AG09309 (cell line): ENCODE measurements around the gene BMP8A.

Source experiments
- DNase-seq: peaks from one replicate; pipeline ENCODE4 v3.0.0-alpha.2; 2010; ENCODE audit warnings: low read depth
- H3K4me3 ChIP-seq: 2 replicates; pipeline ENCODE4 v1.5.1; 2011; ENCODE audit warnings: mild to moderate bottlenecking, low read depth, low read length, moderate library complexity; ENCODE audit not compliant: control insufficient read depth
- TF ChIP-seq, protein P1 (sequence below): IDR thresholded peaks from 2 replicates; pipeline ENCODE4 v1.5.1; 2011; ENCODE audit warnings: mild to moderate bottlenecking, low read depth, low read length, inconsistent platforms; ENCODE audit not compliant: insufficient read depth, control insufficient read depth; ENCODE audit errors: missing control alignments

Gene BMP8A

DNA sequence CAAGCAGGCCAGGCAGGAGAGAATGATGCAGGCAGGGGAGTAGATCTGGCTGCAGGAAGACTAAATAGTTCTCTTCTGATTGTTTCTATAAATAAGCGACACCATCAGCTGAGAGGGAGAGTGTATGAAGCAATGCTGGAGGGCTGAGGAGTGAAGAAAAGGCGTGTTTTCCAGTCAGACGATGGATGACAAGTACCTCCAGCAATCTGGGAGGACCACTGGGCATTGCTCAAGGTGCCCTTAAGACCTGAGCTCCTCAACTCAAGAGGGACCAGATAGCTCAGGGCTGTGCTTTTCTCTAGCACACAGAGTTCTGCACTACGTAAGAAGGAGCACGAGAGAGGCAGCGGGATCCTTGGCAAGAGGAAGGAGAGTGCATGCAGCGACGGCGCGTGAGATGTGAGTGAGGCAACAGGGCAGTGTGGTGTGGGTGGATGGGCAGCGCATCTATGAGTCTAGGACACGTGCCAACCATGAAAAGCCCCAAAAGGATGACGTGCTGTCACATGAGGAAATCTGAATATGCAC is 49.1 kb downstream of the BMP8A start:
- DNase-seq = peak; percentile 78
- H3K4me3 ChIP-seq = no peak overlapping the region
- TF ChIP-seq, protein P1, sequence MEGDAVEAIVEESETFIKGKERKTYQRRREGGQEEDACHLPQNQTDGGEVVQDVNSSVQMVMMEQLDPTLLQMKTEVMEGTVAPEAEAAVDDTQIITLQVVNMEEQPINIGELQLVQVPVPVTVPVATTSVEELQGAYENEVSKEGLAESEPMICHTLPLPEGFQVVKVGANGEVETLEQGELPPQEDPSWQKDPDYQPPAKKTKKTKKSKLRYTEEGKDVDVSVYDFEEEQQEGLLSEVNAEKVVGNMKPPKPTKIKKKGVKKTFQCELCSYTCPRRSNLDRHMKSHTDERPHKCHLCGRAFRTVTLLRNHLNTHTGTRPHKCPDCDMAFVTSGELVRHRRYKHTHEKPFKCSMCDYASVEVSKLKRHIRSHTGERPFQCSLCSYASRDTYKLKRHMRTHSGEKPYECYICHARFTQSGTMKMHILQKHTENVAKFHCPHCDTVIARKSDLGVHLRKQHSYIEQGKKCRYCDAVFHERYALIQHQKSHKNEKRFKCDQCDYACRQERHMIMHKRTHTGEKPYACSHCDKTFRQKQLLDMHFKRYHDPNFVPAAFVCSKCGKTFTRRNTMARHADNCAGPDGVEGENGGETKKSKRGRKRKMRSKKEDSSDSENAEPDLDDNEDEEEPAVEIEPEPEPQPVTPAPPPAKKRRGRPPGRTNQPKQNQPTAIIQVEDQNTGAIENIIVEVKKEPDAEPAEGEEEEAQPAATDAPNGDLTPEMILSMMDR = no peak

DNA sequence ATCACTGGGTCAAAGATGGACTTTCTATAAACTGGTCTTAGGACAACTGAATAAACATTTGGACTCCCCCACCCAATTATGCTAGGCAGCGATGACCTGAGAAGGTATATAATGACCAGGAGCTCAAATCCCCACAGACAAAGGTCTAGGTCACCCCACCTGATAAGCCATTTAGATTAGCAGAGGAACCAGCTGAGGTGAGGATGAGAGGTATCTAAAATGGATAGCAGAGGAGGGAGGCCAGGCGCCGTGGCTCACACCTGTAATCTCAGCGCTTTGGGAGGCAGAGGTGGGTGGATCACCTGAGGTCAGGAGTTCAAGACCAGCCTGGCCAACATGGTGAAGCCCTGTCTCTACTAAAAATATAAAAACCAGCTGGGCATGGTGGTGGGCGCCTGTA is 51.5 kb downstream of the BMP8A start:
- no peak for DNase-seq
- TF ChIP-seq, protein P1 = no peak
- no peak overlapping the region for H3K4me3 ChIP-seq

DNA sequence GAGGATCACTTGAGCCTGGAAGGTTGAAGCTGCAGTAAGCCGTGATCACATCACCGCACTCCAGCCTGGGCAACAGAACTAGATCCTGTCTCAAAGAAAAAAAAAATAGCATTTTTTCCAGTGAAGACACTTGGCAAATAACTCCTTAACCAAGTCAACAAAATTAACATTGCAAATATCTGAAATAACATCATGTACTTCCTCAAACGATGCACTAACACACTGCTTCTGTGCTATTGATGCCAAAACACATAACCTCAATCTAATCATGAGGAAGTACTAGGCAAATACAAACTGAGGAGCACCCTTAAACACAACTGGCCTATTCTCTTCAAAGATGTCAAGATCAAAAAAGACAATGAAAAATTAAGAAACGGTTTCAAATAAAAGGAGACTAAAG is 52.9 kb downstream of the BMP8A start:
- TF ChIP-seq, protein P1 = no peak

DNA sequence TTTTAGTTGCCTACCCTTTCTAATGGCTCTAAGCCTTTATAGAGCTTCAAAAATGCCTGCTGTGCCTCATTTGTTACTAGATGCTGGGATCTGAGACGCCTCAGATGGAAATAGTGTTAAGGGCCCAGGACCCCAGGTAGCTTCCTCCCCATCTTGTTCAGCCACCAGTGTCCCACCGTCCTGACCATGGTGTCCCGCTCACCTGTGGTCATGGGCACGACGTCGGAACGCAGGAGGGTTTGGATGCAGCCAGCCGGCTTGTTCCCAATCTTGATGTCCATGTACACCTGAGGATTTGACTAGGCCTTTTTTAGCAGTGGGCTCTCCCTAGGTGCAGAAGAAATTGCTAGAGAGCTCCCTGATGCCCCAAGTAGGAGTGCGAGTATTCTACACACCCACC is 54.1 kb downstream of the BMP8A start:
- TF ChIP-seq, protein P1 = no peak
- DNase-seq = no peak
- H3K4me3 ChIP-seq = no peak overlapping the region

More for the DNA sequence above, 52.9 kb downstream of the BMP8A start:
- no peak overlapping the region for H3K4me3 ChIP-seq
- no peak for DNase-seq

DNA sequence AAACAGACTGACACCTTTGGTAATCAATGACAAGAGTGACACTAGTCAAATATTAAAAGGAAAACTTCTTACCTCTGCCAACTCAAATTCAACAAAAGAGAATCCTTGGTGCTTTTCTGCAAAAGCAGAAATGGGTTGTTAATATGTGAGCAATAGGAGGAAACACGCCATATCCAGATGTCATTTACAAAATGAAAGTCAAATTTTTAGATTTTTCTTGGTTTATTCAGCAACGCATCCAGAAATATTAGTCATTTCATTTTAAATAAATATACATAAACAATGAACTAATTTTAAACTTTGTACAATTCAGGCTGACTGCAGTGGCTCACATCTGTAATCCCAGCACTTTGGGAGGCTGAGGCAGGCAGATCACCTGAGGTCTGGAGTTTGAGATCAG is 62.8 kb downstream of the BMP8A start:
- TF ChIP-seq, protein P1 = no peak
- no peak for DNase-seq
- no peak overlapping the region for H3K4me3 ChIP-seq

DNA sequence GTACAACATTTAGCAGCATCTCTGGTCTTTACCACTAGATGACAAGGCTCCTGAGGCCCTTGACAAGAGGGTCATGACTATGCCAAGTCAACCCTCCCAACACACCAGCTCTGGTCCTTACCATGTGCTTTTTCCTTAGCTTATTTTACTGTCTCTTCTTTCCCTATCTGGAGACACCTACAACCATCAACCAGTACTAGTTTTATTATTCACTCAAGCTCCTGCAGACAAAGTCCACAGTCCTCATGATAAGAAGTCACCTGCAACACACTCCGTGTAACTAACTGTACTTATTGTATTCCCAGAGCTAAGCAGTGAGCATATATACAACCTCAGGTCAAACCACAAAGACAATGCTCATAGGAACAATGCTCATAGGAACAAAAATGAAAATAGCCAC is 69.8 kb downstream of the BMP8A start:
- TF ChIP-seq, protein P1 = no peak
- H3K4me3 ChIP-seq = no peak overlapping the region
- DNase-seq = no peak

DNA sequence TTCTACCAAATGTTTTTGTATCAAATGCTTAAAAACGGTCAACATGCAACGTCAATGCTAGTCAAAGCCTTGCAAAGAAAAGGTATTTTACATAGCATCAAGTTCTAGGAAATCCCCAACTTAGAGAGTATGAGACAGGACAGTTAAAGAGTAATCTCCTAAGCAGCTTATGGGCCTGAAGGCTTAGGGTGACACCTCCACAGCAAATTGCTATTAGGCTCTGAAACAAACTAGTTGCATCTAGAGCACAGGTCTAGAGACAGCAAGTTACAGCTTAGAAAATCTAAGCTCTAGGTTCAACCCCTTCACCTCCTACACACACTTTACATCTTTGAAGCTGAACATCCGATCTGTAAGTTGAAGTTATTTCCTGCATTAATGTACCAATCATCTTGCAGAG is 71.5 kb downstream of the BMP8A start:
- no peak for DNase-seq
- no peak overlapping the region for H3K4me3 ChIP-seq
- TF ChIP-seq, protein P1 = no peak
